ENCODE measurements around the gene IL1RL2.

The IL1RL2 gene

DNA sequence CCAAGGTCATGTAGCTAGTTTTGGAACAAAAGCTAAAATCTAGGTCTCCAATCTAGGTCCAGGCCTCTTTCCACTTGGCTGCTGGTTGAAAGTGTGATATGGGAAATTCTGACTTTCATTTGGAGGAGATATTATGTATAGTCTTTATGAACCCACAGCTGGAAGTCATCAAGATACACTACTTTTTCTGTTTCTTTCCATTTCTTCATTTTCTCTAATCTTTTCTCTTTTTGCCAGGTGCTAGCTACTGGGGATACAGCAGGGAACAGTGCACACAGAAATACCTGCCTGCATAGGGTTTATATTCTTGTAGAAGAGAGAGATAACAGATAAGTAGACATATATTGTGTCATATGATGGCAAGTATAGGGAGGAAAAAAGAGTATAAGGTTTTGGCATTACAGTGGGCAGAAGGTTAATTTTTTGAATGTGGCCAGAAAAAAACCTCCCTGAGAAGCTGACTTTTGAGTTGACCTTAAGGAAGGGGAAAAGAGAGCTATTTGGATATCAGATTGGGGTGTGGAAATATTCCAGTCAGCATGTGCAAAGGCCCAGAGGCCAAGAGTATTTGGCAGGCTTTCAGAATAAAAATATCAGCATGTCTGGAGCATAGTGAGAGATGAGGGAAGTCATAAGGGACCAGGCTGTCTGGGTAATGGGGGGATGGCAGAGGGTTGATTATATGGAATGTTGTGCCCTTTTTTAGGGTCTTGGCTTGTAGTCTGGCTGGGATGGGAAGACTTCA is 28.6 kb upstream of the IL1RL2 start:
- intact Hi-C loops (cut with DNase I) = no loop called here
- DNase-seq = no peak

DNA sequence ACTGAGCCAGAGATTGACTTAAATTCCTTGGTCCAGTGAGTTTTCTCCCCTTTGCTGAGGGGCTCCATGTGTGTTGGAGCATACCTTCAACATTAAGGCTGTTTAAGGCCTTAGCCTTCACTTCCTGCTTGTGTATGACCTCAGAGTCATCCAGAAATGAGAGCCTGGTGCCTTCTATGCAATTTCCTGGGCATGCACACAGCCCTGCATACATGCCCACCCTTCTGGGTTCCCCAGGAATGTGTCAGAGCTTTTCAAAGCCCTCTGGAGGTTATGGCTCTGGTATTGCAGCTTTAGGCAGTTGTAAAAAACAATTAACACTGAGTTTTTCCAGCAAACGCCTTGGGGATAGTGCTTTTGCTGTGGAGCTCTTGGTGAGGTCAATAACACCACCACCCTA is 27.5 kb upstream of the IL1RL2 start:
- intact Hi-C loops (cut with DNase I) = no loop called here
- no peak for DNase-seq

DNA sequence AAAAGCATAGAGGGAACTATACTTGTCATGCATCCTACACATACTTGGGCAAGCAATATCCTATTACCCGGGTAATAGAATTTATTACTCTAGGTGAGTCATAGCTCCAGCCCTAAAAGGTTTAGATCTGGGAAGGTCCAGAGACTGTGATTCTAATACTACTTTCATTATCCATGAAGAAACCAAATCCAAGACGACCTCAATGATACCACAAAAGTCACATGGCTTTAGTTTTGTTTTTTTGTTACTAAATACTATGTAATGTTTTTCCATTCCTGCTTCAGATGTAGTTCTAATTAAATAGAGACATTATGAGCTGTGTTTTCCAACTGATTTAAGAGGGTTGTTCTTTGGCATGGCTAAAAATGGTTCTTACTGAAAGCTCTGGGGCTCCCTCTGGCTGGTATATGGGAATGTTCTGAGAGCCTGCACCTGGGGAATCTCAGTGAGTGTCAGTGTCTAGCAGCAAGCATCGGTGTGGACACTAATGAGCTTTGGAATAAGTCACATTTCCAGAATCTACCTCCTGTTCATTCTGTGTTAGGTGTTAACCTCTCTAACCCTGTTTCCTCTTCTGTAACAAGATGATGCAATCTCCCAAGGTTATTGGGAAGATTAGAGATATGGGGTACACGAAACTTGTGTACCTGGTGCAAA is 20.5 kb upstream of the IL1RL2 start:
- intact Hi-C loops (cut with DNase I) = loop anchor here (2.0 kb wide), 1 partner anchor 146 kb away; no protein-coding TSS in a partner anchor
- DNase-seq = no peak

DNA sequence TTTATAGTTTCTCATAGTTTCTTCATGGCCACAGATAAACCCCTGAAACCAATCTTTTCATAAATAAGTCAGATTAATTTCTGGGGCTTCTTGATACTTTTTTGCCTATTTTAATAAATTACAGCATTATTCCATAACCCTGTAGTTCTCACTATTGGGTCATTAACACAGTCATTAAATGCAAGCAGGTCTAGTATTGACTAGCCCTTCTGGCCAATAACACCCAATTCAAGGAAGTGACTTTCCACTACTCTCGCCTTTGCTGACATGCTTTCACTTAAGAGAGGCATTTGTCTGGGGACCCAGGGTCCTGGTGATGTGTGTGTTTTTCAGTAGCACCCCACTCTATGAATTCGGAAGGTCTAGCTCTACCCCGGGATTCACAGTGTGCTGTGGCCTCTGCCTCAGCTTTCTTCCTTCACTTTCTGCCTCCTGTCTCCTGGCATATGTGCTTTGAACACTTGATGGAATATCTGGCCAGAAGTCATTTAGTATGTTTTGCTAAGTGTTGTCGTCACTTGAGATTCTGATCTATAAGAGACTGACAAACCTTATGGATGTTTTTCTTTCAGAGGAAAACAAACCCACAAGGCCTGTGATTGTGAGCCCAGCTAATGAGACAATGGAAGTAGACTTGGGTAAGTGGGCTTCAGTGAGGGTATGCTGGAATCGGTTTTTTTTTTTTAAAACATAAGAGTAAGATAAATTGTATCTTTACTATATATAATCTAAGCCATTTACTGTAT is 18.6 kb upstream of the IL1RL2 start:
- no peak for DNase-seq
- intact Hi-C loops (cut with DNase I) = no loop called here

DNA sequence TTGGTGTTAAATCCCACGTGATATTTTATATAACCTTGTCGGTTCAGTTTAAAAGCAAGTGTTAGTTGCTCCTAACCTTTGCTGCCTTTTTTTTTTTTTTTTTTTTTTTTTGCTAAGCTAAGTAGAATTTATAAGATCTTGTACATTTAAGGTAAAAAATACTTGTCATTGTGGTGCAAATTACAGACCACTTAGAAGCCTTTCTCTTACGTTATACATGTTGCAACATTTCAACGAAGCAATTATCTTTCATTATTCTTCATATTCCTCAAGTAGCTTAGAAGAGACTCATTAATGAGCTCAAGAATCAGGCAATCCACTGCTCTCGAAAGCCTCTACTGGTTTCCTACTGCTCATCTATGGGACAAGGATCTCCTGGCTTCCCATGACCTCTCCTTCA is 14.9 kb upstream of the IL1RL2 start:
- no peak for DNase-seq
- intact Hi-C loops (cut with DNase I) = no loop called here

DNA sequence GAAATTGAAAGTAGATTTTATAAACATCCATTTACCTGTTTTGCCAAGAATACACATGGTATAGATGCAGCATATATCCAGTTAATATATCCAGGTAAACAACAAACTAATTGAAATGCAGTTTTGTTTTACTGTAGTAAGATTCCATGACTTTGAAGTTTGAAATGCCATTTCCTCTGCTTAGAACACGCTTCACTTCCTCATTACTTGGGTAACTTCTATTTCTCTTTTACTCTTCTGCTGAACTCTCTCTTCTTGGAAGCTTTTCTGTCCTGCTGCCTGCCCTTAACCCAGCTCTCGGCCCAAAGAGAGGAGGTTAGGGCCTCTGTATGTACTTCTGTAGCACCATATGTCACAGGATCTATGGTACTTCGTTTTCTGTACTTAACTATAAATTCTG is 14.1 kb upstream of the IL1RL2 start:
- DNase-seq = no peak
- intact Hi-C loops (cut with DNase I) = no loop called here

DNA sequence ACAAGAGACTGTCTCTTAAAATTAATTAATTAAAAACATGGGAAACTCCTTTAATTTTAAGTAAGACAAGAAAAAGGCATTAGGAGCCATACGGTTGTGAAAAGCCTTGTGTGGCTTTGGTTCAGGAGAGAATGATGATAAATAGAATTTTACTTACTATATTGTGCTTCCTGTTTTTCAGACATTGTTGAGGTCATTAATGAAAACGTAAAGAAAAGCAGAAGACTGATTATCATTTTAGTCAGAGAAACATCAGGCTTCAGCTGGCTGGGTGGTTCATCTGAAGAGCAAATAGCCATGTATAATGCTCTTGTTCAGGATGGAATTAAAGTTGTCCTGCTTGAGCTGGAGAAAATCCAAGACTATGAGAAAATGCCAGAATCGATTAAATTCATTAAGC is 10.7 kb upstream of the IL1RL2 start:
- no peak for DNase-seq
- intact Hi-C loops (cut with DNase I) = no loop called here

DNA sequence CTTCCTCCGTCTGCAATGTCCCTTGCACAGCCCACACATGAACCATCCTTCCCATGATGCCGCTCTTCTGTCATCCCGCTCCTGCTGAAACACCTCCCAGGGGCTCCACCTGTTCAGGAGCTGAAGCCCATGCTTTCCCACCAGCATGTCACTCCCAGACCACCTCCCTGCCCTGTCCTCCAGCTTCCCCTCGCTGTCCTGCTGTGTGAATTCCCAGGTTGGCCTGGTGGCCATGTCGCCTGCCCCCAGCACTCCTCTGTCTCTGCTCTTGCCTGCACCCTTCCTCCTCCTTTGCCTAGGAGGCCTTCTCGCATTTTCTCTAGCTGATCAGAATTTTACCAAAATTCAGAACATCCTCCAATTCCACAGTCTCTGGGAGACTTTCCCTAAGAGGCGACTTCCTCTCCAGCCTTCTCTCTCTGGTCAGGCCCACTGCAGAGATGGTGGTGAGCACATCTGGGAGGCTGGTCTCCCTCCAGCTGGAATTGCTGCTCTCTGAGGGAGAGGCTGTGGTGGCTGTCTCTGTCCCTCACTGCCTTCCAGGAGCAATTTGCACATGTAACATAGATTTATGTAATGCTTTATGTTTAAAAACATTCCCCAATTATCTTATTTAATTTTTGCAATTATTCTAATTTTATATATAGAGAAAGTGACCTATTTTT is 8.9 kb upstream of the IL1RL2 start:
- no peak for DNase-seq
- intact Hi-C loops (cut with DNase I) = no loop called here

DNA sequence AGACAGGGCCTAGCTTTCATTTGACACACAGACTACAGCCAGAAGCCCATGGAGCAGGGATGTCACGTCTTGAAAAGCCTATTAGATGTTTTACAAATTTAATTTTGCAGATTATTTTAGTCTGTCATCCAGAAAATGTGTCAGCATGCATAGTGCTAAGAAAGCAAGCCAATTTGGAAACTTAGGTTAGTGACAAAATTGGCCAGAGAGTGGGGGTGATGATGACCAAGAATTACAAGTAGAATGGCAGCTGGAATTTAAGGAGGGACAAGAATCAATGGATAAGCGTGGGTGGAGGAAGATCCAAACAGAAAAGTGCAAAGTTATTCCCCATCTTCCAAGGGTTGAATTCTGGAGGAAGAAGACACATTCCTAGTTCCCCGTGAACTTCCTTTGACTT is 7.8 kb upstream of the IL1RL2 start:
- no peak for DNase-seq
- intact Hi-C loops (cut with DNase I) = no loop called here

DNA sequence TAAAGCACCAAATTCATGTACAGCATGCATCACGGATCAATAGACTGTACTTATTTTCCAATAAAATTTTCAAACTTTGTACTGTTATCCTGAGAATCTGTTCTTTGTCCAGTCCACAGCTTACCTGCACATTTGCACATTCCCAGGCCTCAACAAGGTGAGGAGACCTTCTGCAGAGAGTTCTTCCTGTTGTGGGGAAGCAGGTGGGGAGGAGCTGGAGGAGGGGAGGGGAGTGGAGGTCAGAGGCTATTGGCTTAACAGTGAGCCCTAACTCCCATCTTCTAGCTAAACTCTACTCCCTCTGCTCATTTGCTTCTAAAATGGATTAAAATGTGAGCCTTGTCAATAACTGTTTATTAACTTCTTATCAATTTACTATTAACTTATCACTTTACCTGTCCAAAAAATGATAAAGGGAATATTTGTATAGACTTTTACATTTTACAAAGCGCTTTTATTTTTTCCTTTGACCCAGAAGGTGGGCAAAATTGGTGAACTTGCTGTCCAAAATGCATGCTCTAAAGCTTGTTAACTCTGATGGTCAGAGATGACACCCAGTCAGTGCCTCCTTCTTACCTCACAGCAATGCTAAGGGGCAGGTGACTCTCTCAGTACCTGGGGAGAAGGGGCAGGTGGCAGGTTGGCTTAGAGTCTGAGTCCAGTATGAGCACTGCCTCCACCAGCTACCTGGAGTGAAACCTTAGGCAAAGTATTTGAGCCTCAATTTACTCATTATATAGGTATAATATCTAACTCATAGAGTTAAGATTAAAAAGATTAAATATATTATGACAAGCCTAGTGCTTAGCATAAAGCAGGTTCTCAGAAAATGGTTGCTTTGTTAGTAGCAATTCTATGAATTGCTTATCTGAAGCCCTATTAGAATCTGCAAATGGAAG is 6.8 kb upstream of the IL1RL2 start:
- intact Hi-C loops (cut with DNase I) = no loop called here
- no peak for DNase-seq

DNA sequence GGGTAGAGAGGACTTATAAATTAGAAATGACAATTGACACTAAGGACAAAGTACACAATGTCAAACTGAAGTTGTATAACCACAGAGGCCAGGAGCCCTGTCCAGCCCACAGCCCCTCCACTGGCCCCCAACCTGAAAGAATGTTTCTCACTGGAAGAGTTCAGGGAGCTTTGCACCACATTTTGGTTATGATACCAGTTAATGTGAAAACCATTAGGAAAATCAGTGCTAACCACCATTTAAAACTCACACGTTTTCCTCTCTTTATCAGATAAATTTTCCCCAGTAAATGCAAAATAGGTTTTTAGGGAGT is 6.2 kb upstream of the IL1RL2 start:
- DNase-seq = no peak
- intact Hi-C loops (cut with DNase I) = no loop called here

DNA sequence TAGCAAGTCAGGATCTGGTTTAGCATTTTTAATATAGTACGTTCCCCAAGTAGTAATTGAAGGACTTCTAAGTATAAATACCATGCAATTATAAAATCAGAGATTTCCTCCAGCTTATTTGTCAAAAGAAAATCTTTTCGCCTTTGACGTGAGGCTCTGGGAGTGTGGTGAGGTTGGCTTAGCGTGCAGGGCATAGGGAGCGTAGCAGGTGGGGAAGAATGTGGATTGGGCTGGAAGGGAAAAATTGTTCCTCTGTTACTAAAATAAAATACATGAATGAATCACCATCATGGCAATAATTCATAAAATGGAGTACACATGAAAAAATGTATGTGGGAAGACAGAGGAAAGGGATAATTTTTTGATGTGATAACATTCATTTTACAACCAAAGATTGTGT is 5.4 kb upstream of the IL1RL2 start:
- no peak for DNase-seq
- intact Hi-C loops (cut with DNase I) = no loop called here

DNA sequence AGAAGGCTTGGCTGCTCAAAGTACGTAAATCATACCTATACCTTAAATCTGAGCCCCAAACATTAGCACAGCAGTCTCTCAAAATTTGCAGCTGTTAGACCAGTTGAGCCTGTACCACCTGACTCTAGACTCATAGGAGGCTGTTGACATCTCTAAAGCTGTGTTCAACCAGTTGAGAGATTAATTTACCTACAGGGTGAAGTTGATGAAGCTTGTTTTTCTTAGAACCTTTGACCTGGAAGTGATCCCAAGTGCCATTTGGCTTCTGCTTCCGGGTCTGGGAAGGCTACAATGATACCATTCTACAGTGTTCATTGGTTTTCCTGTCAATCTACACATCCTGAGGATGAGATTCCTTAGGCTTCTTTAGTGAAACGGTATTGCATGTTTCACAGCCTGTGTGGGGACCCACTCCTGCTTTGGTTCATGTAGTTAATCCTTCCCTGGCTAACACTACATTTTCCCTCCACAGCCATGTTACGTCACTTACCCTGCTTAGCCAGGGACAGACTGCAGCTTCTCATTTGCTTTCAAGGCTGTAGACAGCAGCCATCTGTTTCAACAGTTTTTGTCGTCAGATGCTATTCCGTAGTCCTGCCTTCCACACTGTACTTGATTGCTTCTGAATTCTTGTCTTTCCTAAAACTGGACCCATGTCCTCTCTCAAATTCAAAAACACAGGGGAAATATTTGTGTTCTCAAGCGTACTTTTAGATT is 4.7 kb upstream of the IL1RL2 start:
- intact Hi-C loops (cut with DNase I) = no loop called here
- DNase-seq = no peak

DNA sequence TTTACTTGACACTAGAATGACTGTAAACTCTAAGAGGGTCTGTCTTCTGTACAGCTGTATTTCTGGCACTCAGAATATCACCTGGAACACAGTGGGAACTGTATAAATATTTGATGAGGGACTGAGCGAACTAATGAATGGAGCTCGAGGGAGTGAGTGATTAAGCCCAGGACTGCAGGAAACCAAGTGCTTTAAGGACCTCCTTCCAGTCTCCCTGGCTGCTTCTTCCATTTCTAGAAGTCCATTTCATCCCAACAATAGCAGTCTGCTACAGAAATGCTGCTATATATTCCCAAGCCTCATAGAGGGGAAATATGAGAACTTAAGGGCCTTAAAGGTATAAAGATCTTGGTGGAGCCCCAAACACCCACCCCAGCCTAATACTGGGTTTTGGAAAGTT is 2.8 kb upstream of the IL1RL2 start:
- intact Hi-C loops (cut with DNase I) = no loop called here
- no peak for DNase-seq

DNA sequence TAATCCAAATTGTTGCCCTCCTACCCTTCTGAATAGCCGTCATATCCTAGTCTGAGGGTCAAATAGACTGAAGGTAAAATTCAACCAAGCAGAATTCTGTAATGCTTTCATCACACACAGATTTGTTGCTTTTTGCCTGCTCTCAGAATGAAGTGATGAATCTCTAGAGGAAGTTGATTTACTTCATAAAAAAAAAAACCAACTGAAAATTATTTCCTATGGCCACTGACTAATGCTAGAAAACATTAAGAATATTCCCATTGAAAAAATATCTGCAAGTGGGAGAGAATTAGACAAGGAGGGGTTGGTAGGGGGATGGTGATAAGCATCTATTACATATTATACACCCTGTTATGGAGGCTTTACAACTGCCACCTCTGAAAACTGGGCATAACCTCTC is 2.3 kb upstream of the IL1RL2 start:
- intact Hi-C loops (cut with DNase I) = no loop called here
- DNase-seq = no peak

DNA sequence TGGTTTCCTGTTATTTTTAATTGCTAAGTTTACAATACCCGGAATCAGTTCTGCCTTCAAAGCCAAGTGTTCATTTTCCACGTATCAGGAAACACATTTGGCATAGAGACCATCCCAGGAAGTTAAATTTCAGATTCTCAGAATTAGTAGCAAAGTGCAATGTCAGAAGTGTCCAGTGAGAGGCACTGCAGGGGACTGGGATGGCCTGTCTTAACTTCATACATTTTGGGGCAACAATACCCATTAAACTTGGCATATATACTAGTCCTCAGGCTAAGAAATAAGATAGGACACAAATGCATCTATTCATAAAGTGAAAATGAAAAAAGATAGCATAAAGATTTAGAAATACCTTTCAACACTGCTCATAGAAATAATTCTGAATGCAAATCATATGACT is 1.5 kb upstream of the IL1RL2 start:
- intact Hi-C loops (cut with DNase I) = no loop called here

DNA sequence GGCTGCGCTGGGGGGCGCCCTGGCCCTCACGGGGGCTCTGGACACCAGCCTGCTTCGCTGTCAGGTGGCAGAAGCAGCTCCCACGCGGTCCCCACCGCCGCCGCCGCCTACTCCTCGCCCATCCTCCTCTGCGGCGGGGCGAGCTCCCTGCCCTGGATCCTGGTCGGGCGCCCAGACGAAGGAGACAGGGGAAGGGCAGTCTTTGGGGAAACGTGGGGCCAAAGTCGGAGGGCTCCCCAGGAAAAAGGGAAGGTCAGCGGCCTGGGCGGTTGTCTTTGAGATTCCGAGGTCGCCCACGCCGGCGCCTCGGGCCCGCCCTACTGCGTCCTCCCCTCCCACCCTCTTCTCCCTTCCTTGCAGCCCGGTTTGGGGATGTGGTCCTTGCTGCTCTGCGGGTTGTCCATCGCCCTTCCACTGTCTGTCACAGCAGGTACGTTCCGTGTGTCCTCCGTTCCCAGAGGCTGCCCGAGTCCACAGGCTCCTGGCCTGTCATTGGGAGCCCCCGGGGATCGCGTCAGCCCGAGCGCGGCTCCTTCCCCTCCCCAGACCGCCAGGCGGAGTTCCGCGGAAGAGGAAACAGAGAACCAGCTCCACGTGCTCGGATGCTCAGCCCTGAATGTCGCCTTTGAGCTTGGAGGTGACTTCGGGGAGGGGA is 800 bp downstream of the IL1RL2 start:
- intact Hi-C loops (cut with DNase I) = no loop called here
- peak; percentile 25 to 93 (median 50) for DNase-seq

More for the DNA sequence above, 1.5 kb upstream of the IL1RL2 start:
- DNase-seq = no peak

DNA sequence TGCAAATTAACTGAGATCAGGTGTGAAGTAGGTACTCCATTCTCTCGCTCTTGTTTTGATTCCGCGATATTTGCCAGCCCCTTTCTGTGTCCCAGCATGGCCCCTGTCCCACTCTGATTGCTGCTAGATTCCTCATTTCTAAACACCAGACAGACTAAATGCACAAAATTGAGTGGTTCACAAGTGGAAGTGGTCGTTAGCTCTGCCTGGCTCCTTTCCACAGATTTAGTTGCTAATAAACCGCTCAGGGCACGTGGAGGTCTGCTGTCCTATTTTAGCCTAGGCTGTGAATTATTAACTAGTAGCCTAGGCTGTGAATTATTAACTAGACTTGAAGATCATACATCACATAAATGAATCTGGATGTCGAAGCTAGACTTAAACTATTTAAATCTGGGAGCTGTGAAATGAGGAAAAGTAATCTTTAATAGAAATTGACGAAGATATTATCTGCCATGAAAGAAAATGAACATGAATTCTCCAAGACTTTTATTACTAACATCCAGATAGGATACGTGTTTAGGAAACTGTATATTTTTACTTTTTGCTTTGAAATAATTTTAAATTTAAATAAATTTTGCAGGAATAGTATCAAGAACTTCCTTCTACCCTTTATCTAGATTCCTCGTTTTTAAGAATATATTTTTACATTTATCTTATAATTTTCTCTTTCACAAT is 3.7 kb downstream of the IL1RL2 start:
- no peak for DNase-seq
- intact Hi-C loops (cut with DNase I) = no loop called here

DNA sequence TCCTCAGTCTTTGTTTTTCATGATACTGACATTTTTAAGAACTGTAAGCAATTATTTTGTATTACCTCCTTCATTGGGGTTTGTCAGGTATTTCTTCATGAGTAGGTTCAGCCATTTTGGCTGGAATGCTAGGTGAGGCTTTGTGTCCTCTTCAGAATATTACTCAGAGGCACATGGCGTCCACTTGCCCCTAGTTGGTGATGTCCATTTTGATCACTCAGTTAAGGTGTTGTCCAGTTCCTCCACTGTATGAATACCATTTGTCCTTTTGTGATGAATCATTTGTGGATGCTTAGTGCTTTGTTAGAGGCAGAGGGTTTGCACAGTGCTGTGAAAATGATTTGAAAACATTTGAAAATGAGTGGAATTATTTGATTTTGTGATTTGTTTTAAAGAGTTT is 4.7 kb downstream of the IL1RL2 start:
- intact Hi-C loops (cut with DNase I) = no loop called here

More for the DNA sequence above, 4.7 kb downstream of the IL1RL2 start:
- DNase-seq = no peak

Measured in posterior cingulate gyrus (tissue), 11 donors.